HCT116 (cell line): ENCODE data around the gene DBX2.

Source experiments
- CBX3 ChIP-seq: IDR thresholded peaks from 2 replicates; pipeline ENCODE4 v1.6.1; 2012; ENCODE audit warnings: low read depth
- CEBPB ChIP-seq: IDR thresholded peaks from 2 replicates; pipeline ENCODE4 v1.6.1; 2012; ENCODE audit warnings: low read depth
- CTCF ChIP-seq, 3 experiments: fragments of 200-600 bp in 1 of 3; sonication (generic) in 1 of 3; IDR thresholded peaks in 2 of 3; conservative IDR thresholded peaks in 1 of 3; 2 replicates each; pipeline ENCODE4 v1.5.1; 2012 to 2017; ENCODE audit warnings: low read depth in 2 of 3, low read length in 2 of 3, antibody characterized with exemption in 1 of 3, borderline replicate concordance in 1 of 3, control low read depth in 1 of 3, mild to moderate bottlenecking in 1 of 3, mixed read lengths in 1 of 3, mixed run types in 1 of 3, moderate library complexity in 1 of 3; ENCODE audit not compliant: insufficient read depth in 1 of 3
- EGR1 ChIP-seq: IDR thresholded peaks from 2 replicates; pipeline ENCODE4 v1.6.1; 2012; ENCODE audit warnings: low read depth
- EZH2 ChIP-seq: fragments of 200-600 bp; sonication (generic); IDR thresholded peaks from 2 replicates; pipeline ENCODE4 v1.6.1; 2017; ENCODE audit warnings: antibody characterized with exemption, mixed run types
- MAX ChIP-seq: IDR thresholded peaks from 2 replicates; pipeline ENCODE4 v1.6.1; 2012
- POLR2AphosphoS5 ChIP-seq: IDR thresholded peaks from 2 replicates; pipeline ENCODE4 v1.6.1; 2011; ENCODE audit warnings: mild to moderate bottlenecking, low read depth, low read length, moderate library complexity
- RAD21 ChIP-seq: IDR thresholded peaks from 2 replicates; pipeline ENCODE4 v1.6.1; 2012; ENCODE audit warnings: low read depth, mild to moderate bottlenecking
- REST ChIP-seq: IDR thresholded peaks from 2 replicates; pipeline ENCODE4 v1.6.1; 2012; ENCODE audit warnings: low read depth
- ZBTB33 ChIP-seq: IDR thresholded peaks from 2 replicates; pipeline ENCODE4 v1.6.1; 2011; ENCODE audit warnings: mild to moderate bottlenecking, low read length, moderate library complexity; ENCODE audit not compliant: insufficient replicate concordance; ENCODE audit errors: extremely low read depth
- ZFX ChIP-seq: fragments of 450-650 bp; IDR thresholded peaks from 2 replicates; pipeline ENCODE4 v1.6.1; 2017

DNA sequence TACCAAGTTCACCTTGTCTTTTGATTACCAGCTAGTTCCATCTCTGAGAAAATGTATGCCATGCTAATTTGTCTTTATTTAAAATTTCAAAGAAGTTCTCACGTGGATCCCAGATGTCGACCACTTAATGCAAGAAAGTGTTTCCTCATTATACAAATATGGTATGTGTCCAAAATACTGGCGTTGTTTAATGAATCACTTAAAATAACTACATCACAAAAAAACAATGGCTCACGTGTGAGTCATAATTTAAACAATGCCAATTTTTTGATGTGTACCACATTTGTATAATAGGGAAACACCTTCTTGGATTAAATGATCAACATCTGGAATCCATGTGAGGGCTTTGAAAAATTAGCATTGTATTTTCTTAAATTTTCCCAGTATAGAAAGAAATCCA is 40.8 kb downstream of the DBX2 start:
- TF ChIP-seq CTCF (IDR thresholded peaks at IDR 0.05 in 2 of 3, conservative IDR thresholded peaks at IDR 0.05 in 1 of 3; ENCODE audit: borderline replicate concordance in 1 of 3, insufficient read depth in 1 of 3, low read depth in 2 of 3, low read length in 2 of 3): no peak
- TF ChIP-seq ZFX: no peak
- no peak for TF ChIP-seq POLR2AphosphoS5
- TF ChIP-seq REST: no peak
- TF ChIP-seq EZH2: no peak
- TF ChIP-seq CBX3: no peak
- no peak for TF ChIP-seq RAD21
- TF ChIP-seq ZBTB33: no peak
- TF ChIP-seq MAX: no peak
- no peak for TF ChIP-seq EGR1
- no peak for TF ChIP-seq CEBPB
